ENCODE results near the gene EVA1C.
A peak's percentile ranks its signal among the peaks of the same experiment; 100 is the strongest.
"Not testable (repeated sequence)": the region's sequence is repeated elsewhere in the genome, so short reads cannot be mapped to it uniquely, and the experiment has no call there.

Gene EVA1C

DNA sequence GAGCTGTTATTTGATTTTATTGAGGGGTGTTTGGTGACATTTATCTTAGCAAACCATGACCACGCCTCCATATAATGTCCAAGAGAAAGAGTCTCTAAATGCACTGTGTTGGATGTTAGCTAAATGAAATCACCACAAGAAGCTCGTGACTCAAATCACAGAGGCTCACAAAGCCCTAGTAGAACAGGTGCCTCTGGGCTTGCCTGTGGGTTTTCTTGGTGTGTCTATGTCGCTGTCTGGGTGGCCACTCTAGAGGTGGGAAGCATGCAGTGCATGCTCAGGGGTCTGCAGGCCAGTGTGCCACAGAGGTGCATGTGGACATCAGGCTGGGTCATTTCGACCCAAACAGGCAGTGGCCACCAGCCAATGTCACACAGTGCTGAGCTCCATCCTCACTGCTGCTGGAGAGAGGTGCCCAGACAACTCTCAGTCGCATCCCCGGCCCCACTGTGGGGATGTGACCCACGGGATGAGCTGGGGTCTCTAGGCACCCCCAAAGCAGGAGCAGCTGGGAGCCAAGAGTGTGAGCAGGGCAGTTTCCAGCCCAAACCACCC lies 94.0 kb downstream of the EVA1C start:
- DNase-seq = not testable (repeated sequence)

DNA sequence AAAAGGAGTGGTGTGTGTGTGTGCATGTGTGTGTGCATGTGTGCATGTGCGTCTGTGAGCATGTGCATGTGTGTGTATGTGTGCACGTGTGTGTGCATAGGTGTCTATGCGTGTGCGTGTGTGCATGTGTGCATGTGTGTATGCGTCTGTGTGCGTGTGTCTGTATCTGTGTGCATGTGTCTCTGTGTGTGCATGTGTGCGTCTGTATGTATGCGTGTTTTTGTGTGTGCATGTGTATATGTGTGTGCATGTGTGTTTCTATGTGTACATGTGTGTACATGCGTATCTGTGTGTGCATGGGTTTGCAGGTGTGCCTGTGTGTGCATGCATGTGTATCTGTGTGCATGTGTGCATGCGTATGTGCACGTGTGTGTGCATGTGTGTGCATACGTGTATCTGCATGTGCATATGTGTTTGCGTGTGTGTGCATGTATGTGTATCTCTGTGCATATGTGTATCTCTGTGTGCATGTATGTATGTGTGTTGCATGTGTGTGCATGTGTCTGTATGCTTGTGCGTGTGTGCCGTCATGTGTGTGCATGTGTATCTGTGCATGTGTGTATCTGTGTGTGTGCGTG lies 94.9 kb downstream of the EVA1C start:
- DNase-seq = no peak

DNA sequence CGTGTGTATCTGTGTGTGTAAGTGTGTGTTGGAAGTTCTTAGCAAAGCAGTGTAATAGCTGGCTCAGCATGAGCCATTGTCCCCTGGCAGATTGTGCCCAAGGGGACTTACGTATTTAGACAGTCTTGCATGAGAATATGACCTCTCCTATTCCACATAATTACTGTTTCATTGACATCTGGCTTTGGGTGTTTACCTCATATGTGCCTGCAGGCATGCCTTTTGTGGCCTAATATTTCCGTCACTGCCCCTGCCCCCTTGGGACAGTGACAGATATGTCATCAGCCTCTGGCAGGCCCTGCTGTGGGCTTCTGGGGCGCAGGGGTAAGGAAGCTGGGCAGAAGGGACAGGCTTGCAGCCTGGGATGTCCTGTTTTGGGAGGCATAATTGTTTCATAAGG lies 95.5 kb downstream of the EVA1C start:
- DNase-seq = not testable (repeated sequence)

DNA sequence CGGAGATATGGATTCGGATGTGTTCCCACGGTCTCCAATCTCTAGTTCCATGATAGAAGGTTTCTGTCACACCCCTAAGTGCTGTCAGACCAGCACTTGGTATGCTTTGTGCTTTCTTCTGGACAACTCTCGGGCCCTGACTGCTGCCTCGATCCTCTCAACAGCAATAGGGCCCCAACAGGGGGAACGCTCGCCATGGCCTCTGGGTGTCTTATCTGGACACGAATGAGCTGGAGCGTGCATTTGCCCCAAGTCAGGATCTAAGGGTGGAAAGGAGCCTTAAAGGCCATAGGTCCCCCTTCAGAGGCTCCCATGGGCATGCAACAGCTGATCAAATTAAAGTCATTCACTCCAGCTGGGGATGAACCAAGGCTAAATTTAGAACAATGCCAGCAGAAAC lies 96.1 kb downstream of the EVA1C start:
- no peak for DNase-seq

DNA sequence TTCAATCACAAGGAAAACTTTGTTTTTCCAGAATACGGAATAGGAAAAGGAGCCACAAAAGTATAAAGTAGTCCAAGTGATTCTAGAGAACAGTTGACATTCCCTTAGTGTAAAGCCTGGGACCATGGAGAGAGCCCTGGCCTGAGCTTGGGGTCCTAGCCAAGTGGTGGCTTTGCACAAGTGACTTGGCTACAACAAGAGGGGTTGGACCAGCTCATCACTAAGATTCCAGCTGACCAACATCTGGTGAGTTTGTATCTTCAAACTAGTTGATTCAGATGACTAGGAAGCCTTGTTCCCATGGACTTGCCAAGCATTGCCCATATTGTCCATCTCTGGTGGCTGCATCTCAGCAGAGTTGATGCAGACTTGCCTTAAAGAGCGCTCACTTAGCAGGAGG lies 96.5 kb downstream of the EVA1C start:
- DNase-seq = not testable (repeated sequence)

DNA sequence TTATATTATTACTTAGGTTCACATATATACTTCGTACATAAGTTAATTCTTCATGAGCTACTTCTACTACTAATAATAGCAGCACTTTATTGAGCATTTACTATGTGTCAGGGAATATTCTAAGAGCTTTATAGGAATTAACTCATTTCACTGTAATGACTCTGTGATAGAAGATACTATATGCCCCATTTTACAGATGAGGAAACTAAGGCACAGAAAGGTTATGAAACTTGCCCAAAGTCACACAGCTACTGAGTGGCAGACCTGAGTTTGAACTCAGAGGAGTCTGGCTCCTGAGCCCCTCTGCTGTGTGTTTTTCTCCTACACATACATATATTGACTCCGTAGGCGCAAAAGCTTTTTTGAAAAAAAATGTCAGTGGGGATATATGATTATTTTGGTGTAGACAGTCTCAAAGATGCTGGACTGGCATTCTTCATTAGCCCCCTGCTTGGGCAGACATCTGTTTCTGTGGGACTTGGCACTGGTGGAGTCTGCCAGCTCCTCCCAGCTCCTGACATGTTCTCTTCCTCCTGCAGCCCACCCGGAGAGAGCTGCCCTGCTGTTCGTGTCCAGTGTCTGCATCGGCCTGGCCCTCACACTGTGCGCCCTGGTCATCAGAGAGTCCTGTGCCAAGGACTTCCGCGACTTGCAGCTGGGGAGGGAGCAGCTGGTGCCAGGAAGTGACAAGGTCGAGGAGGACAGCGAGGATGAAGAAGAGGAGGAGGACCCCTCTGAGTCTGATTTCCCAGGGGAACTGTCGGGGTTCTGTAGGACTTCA lies 102.0 kb downstream of the EVA1C start:
- DNase-seq = no peak

DNA sequence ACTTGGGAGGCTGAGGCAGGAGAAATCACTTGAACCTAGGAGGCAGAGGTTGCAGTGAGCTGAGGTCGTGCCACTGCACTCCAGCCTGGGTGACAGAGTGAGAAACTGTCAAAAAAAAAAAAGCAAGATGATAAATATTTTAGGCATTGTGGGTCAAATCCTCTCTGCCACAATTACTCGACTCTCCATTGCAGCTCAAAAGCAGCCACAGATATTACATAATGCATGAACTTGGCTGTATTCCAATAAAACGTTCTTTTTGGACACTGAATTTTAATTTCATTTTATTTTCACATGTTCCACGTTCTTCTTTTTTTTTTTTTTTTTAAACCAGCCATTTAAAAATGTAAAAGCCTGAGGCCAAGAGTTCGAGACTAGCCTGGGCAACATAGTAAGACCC lies 103.4 kb downstream of the EVA1C start:
- DNase-seq = no peak

DNA sequence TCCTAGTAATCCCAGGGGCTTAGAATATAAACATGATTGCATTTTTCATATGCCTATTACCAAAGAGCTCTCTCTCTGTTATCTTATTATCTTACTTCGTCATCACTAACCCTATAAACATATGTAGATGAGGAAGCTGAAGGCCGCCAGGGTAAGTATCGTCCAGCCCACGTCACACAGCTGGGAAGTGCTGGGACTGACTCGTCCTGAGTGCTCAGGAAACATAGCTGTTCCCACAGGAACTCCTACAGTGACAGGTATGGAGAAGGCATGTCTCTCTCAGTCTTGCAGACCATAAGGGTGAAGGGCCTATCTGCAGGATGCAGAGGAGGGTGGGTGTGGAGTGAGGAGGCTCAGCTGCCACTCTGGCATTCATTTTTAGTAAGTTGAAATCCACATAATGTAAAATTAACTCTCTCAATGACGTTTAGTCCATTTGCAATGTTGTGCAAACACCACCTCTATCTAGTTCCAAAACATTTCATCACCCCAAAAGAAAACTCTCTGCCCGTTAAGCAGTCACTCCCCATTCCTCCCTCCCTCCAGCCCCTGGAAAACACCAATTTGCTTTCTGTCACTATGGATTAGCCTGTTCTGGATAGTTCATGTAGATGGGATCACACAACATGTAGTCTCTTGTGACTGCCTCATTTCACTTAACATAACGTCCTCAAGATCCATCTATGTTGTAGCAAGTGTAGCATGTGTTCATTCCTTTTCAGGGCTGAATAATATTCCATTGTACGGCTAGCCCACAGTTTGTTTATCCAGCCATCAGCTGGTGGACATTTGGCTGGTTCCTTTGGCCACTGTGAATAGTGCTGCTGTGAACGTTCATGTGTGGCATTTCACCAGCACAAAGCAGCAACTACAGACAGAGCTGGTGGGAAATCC lies 104.5 kb downstream of the EVA1C start:
- DNase-seq = no peak

DNA sequence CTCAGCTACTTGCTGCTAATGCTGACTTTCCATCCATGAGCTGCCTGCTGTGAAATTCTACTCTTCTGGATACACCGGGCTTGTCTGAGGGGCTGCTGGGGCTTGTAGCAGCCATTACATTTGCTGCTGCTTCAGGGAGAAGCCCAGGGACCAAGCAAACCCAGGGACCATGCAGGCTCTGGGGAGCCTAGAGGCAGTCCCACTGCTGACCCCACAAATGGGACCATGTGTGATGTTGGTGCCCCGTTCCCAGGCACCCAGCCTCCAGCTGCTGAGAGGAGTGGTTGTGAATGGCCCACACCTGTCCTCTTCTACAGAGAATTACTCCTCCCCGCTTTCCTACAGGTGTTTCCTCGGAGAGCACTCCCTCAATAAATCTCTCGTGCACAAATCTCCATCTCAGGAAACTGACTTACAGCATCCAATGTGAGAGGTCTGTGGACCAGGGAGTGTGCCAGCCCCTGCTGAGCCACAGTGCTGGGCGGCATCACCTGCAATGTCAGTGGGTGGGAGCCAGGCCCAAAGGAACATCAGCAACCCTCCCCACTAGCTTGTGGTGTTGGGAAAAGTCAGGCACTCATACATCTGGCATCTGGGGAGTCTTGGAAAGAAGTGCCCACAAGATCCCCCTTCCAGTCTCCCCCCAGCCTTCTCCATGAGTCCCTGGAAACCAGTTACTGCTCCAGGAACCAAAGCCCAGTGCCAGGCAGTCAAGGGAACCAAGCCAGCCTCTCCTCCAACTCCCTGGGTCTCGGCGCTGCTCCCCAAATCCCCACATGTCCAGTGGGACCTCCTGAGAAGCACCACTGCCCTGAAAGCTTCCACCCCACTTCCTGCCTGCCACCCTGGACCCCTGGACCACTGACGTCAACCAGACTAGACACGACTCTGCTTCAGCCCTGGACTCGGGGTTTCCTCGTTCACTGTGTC lies 107.7 kb downstream of the EVA1C start:
- no peak for DNase-seq

DNA sequence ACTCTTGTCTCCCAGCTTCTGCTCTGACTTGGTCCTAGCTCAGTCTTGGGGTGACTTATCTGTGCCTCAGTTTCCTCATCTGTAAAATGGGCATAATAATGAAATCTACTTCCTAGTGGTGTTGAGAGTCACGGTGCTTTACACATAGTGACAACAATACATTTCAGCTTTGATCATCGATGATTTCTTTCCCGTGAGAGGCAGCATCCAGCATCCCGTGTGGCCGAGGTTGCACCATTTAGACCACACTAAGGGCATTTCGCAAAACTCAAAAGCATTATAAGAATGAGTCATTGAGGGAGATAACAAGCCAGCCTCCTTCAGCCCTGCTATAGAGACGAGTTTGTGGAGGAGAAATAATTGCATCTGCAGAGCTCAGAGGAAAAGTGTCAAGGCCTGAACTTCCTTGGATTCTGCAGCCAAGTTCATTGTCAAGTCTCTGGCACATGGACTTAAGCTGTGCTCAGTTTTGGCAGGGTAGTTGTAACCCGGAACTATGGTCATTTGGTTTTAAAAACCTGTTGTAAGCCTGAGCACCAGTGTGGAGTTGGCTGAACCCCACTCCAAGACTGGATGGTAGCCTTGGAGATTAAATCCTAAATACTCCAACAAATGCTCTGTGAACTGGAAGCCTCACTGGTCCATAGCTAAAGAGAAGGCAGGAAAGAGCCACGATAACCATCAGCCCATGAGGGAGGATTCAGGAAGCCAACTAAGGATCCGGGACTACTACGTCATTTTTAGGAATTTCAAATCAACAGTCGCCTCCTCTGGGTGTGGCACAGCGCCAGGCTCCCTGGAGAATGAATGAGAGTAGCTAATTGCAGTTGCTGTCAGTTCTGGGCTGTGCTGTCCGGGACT lies 108.6 kb downstream of the EVA1C start:
- DNase-seq = peak in 1 of 2 experiments; percentile 24

DNA sequence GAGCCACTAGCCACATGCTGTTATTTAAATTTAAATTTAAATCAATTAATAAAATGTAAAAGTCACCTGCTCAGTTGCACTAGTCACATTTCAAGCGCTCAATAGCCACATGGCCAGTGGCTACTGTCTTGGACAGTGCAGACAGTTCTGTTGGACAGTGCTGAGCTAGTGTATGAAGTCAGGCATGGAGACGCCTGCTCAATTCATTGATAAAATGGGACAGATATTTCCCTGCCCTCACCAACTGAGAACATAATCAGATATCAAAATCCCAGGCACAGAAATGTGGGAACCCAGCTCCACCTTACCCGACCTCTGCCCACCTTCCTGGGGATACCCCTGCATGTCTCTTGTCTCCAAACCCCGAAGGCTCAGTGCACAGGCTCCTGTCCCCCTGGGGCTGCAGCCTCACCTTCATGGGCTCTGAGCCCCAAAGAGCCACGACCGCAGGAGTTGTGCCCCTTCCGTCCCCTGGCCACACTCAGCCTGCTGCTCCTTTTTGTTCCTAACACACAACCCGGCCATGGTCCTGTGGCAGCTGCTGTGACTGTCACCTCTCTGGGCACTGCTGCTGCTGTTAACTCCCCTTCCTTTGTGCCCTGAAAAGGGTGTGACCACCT lies 109.3 kb downstream of the EVA1C start:
- no peak for DNase-seq

DNA sequence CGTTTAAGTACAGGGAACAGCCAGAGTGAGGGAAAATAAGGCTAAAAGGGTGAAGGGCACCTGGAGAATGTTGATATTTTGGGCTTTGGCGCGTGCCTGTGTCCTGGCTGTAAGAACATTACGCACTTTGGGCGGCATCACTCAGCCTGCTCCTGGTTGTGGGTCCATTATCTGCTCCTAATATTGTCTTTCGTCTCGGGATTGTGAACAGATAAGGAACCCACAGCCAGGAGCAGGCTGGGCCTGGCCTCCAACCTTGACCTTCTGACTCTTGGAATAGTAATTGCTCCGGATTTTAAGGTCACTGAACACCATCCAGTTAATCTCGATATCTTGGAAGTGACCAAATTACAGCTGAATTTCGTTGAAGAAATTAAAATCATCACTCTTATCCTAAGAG lies 111.0 kb downstream of the EVA1C start:
- no peak for DNase-seq

DNA sequence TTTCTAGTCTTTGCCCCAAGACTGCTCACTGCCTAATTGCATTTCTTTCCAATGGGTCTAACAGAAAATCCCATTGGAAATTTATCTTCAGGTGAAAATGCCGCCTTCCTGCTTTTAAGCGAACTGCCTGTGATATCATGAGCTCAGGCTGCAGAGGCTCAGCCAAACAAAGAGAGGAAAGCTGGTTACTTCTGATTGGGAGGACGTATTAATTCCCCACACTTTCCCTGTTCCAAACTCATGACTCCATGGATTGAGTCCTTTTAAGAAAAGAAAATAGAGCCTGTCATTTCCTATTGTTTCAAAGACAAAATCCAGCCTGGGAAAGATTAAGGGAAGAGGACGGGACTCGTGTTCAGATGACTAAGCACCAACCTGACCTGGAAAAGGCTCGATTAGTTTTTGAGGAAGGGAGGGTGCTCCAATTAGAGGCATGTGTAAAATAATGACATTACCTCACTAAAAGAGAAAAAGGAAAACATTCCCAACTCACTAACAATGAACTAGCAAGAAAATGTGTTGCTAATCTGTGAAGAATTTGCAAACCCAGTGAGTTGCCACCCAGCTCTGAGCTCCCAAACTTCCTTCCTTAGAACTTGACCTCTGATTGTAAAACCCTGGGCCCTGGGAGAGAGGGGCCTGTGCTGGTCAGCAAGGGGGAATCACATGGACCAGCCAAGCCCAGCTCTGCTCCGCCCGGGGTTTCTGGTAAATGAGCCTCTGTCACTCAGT lies 111.6 kb downstream of the EVA1C start:
- DNase-seq = no peak

DNA sequence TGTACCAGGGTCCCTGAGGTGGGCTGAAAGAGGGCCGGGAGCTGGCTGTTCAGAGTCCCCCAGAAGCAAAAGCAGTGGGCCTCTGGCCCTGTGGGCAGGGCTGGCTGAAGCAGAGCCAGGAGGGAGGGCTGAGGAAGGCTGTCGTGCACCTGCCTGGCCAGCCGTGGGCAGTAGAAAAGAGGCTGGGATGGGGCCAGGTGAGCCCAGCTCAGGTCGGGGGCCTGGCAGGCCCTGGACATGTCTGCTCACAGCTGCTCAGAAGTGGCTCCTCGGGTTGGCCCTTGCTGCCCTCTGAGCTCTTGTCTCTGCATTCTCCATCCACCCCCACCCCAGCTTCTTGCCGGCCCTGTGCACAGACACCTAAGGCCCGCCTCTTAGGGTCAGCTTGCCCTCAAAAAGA lies 112.8 kb downstream of the EVA1C start:
- DNase-seq = no peak

DNA sequence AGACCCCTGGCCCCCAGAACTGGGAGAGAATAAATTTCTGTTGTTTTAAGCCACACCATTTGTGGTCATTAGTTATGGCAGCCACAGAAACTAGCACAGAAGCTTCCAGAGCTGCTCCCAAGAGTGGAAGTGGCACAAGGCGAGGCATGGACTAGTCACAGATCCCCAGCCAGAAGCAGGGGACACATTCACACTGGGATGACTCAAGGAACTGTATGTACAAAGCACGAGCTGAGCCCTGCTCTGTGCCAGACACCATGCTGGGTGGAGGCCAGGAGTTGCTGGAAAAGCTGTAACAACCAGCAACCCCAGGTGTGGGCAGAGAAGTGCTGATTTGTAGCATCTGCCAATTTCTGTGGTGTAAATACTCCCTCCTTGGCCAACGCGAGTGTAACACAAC lies 117.2 kb downstream of the EVA1C start:
- DNase-seq = no peak

DNA sequence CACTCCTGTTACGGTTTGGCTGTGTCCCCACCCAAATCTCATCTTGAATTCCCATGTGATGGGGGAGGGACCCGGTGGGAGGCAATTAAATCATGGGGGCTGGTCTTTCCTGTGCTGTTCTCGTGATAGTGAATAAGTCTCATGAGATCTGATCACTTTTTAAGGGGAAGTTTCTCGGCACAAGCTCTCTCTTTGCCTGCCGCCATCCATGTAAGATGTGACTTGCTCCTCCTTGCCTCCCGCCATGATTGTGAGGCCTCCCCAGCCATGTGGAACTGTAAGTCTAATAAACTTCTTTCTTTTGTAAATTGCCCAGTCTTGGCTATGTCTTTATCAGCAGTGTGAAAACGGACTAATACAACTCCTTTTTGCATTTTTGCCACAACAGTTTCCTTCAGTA lies 118.3 kb downstream of the EVA1C start:
- not testable (repeated sequence) for DNase-seq

DNA sequence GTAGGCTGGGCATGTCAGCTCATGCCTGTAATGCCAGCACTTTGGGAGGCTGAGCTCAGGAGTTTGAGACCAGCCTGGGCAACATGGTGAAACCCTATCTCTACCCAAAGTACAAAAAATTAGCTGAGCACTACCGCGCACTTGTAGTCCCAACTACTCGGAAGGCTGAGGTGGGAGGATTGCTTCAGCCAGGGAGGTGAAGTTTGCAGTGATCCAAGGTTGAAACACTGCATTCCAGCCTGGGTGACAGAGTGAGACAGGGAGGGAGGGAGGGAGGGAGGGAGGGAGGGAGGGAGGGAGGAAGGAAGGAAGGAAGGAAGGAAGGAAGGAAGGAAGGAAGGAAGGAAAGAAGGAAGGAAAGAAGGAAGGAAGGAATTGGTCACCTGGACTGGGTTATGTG lies 119.1 kb downstream of the EVA1C start:
- DNase-seq = not testable (repeated sequence)

DNA sequence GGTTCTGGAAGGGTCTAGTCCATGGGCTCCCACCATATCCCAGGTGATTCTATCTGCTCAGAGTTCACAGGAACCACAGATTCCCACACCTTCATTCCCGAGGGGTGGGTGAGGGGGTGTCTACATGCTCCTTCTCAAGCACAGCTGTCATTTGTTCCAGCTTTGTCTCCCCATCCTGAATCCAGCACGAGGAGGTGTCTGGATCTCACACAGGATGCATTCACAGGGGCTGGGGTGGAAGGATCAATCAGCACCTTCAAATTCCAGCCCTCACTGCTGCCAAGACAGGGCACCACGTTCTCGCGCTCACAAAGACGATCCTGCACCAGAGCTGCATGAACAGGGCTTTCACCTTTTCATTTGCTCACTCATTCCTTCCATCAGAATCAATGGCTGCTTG lies 120.1 kb downstream of the EVA1C start:
- DNase-seq = no peak

DNA sequence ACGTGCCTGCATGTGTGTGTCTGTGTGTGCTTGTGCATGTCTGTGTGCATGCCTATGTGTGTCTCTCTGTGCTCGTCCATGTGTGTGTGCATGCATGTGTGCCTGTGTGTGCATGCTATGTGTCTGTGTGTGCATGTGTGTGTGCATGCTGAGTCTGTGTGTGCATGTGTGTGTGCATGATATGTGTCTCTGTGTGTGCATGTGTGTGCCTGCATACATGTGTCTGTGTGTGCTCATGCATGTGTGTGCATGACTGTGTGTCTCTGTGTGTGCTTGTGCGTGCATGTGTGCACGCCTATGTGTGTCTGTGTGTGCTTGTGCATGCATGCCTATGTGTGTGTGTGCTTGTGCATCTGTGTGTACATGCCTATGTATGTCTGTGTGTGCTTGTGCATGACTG lies 120.5 kb downstream of the EVA1C start:
- no peak for DNase-seq

DNA sequence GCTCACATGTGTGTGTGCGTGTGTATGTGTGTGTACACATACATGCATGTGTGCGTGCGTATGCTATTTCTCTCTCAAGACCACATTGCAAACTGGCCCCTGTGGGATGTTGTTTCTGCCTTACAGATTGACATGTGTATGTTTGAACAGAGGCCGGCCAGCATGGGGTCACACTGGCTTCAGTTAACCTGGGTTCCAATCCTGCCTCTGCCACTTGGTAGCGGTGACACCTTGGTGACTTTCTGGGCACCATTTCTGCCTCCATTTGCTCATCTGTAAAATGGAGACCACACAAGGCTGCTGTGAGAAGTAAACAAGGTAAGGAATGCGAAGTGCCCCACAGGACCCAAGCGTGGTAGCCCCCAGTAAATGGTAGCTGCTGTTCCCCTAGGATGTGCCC lies 121.1 kb downstream of the EVA1C start:
- DNase-seq = no peak
